Uterus (tissue), 4 donors: Measurements from ENCODE around the gene ABCA13. TPM values are rescaled to one million over a fixed set of nuclear protein-coding genes. Genes with fewer than 3 reads are reported as not detected.

Source experiments
- DNase-seq, 2 donors: peaks; one replicate each; pipeline ENCODE4 v3.0.0-alpha.2; 2019 to 2020
- H3K27ac ChIP-seq, 2 donors: fragments of 200-600 bp; sonication (generic); 1 replicate in 1 of 2; 2 replicates in 1 of 2; pipeline ENCODE4 v1.5.1; 2016 to 2018
- H3K27me3 ChIP-seq, 2 donors: fragments of 200-600 bp; sonication (generic); one replicate each; pipeline ENCODE4 v1.5.1; 2018 to 2019; ENCODE audit warnings: control low read depth in 1 of 2
- H3K36me3 ChIP-seq, 2 donors: fragments of 200-600 bp; sonication (generic); one replicate each; pipeline ENCODE4 v1.5.1; 2019; ENCODE audit warnings: control low read depth in 1 of 2
- H3K4me1 ChIP-seq, 2 donors: fragments of 200-600 bp; sonication (generic); one replicate each; pipeline ENCODE4 v1.5.1; 2018 to 2019; ENCODE audit warnings: control low read depth in 1 of 2
- H3K4me3 ChIP-seq, 2 donors: fragments of 200-600 bp; sonication (generic); 1 replicate in 1 of 2; 2 replicates in 1 of 2; pipeline ENCODE4 v1.5.1; 2018 to 2019; ENCODE audit warnings: mild to moderate bottlenecking in 1 of 2
- H3K9me3 ChIP-seq, 2 donors: fragments of 200-600 bp; sonication (generic); one replicate each; pipeline ENCODE4 v1.5.1; 2019; ENCODE audit warnings: control low read depth in 1 of 2
- POLR2A ChIP-seq, 2 donors: fragments of 450-650 bp; IDR thresholded peaks; one replicate each; pipeline ENCODE4 v1.6.1; 2016; ENCODE audit warnings: antibody characterized with exemption in 2 of 2, mild to moderate bottlenecking in 1 of 2, moderate library complexity in 1 of 2
- intact Hi-C: fragments of 100-400 bp; cut with DNase I; formaldehyde crosslinking; loops from one replicate; pipeline ENCODE4 v1.15.1; 2023; ENCODE audit warnings: low total_unique reads
- total RNA-seq, 4 donors: library from RNA; depleted of rRNA in 3 of 4; stranded (reverse); fragments of >200 nt in 3 of 4; gene quantifications; one replicate each; pipeline versions ENCODE4 v1.1.0 to v1.2.4, GENCODE V29; 2014 to 2023
- TF ChIP-seq, protein P1 (sequence below), 4 experiments: fragments of 200-600 bp in 2 of 4; fragments of 450-650 bp in 2 of 4; sonication (generic) in 2 of 4; IDR thresholded peaks; one replicate each; pipeline ENCODE4 v1.5.1; 2016 to 2019; ENCODE audit warnings: antibody characterized with exemption in 4 of 4, mild to moderate bottlenecking in 2 of 4, moderate library complexity in 1 of 4
- donor health status: DM: yes; HTN: yes; CAD: no.

The ABCA13 gene
- total RNA-seq, 4 donors from 2014 or later, result 0.12 to 1.0 (median 0.26) TPM; not detected in 1

DNA sequence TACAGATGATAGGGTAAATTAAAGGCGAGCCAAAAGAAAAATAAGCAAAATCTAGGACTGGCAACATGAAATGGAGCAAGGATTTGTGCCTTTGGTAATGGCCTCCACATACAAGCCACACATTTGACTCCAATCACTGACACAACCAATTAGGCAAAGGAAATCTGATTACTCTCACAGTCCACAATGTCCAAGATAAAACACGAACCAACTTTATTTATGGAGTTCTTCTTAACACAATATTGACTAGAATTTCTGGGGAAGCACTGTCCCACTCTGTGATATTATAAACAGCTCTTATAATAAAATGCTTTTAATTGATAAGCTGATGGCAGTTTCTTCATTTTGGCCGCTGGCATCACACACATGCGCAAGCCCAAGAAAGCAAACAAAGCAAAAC, 334.2 kb downstream of the ABCA13 start:
- H3K4me3 ChIP-seq, result no peak overlapping the region
- no peak overlapping the region for H3K27ac ChIP-seq
- H3K9me3 ChIP-seq, result no peaks in the 10 kb centered on the region
- no peaks in the 10 kb centered on the region for H3K36me3 ChIP-seq
- H3K4me1 ChIP-seq, result no peaks in the 10 kb centered on the region
- intact Hi-C loops, result no loop called here
- TF ChIP-seq POLR2A (IDR thresholded peaks at IDR 0.05), result no peak
- TF ChIP-seq, protein P1, sequence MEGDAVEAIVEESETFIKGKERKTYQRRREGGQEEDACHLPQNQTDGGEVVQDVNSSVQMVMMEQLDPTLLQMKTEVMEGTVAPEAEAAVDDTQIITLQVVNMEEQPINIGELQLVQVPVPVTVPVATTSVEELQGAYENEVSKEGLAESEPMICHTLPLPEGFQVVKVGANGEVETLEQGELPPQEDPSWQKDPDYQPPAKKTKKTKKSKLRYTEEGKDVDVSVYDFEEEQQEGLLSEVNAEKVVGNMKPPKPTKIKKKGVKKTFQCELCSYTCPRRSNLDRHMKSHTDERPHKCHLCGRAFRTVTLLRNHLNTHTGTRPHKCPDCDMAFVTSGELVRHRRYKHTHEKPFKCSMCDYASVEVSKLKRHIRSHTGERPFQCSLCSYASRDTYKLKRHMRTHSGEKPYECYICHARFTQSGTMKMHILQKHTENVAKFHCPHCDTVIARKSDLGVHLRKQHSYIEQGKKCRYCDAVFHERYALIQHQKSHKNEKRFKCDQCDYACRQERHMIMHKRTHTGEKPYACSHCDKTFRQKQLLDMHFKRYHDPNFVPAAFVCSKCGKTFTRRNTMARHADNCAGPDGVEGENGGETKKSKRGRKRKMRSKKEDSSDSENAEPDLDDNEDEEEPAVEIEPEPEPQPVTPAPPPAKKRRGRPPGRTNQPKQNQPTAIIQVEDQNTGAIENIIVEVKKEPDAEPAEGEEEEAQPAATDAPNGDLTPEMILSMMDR (IDR thresholded peaks at IDR 0.05), result no peak
- DNase-seq, result no peak
- H3K27me3 ChIP-seq, result no peaks in the 10 kb centered on the region

DNA sequence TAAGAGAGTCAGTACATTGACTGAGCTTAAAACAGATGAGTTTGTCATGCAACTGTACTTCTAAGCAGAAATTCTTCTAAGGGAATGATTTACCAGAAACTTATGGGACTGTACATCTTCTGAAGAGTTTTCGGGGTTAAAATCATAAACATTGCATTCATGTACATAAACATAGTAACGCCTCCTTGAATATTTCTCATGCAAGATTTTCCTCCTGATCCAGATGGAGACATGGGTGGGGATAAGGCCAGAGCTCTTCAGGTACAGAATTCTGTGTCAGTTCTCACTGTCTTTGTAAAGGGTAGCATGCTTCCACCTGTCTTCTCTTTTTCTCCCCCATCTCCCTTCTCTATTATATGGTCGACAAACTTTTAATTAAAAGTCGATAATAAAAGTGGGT, 335.3 kb downstream of the ABCA13 start:
- no peak overlapping the region for H3K27ac ChIP-seq
- no peaks in the 10 kb centered on the region for H3K36me3 ChIP-seq
- DNase-seq, result no peak
- intact Hi-C loops, result no loop called here
- no peaks in the 10 kb centered on the region for H3K4me1 ChIP-seq
- no peaks in the 10 kb centered on the region for H3K27me3 ChIP-seq
- no peak overlapping the region for H3K4me3 ChIP-seq
- TF ChIP-seq POLR2A (IDR thresholded peaks at IDR 0.05), result no peak
- TF ChIP-seq, protein P1 (IDR thresholded peaks at IDR 0.05), result no peak
- H3K9me3 ChIP-seq, result no peaks in the 10 kb centered on the region

DNA sequence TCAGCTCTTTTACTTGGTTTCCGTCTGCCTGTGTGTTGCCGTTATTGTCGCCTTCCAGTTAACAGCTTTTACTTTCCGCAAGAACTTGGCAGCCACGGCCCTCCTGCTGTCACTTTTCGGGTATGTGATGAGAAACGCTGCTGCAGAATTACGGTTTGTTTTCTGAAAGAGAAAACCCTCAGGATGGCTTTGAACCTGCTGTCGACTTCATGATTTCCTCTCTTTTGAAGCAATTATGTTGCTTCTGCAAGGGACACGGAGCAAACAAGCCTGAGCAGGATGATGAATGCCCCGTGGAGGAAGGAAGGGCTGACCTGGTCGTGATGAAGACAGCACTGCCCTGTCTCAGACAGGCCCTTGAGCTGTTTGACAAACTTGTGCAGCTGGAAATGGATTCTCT, 339.8 kb downstream of the ABCA13 start:
- intact Hi-C loops, result no loop called here
- Histone ChIP-seq H3K27ac (no peak overlapping the region), H3K4me3 (no peak overlapping the region), H3K27me3 (no peaks in the 10 kb centered on the region), H3K9me3 (no peaks in the 10 kb centered on the region), H3K4me1 (no peaks in the 10 kb centered on the region), H3K36me3 (no peaks in the 10 kb centered on the region)
- no peak for TF ChIP-seq POLR2A (IDR thresholded peaks at IDR 0.05)
- TF ChIP-seq, protein P1 (IDR thresholded peaks at IDR 0.05), result no peak
- no peak for DNase-seq

DNA sequence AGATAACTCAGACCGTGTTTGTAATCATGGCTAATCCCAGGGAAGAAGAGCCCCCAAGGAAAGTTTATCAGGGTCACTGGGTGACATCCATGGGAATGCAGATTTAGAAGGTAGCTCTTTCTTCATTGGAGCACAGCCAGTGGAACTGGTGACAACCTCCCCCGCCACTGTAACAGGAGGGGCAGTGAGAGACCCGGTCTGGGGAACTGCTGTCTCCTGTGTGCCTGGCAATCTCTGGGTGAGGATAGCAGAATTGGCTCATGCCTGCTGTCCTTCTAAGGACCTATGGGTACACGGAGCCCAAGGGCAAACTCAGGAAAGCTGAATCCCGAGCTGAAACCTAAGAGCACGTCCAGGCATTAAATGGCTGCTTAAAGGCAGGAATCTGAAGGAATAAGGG, 341.6 kb downstream of the ABCA13 start:
- Histone ChIP-seq H3K4me3 (no peak overlapping the region), H3K27ac (no peak overlapping the region), H3K9me3 (no peaks in the 10 kb centered on the region), H3K36me3 (no peaks in the 10 kb centered on the region), H3K27me3 (no peaks in the 10 kb centered on the region), H3K4me1 (no peaks in the 10 kb centered on the region)
- intact Hi-C loops, result no loop called here
- TF ChIP-seq, protein P1 (IDR thresholded peaks at IDR 0.05), result no peak
- TF ChIP-seq POLR2A (IDR thresholded peaks at IDR 0.05), result no peak
- DNase-seq, result no peak

DNA sequence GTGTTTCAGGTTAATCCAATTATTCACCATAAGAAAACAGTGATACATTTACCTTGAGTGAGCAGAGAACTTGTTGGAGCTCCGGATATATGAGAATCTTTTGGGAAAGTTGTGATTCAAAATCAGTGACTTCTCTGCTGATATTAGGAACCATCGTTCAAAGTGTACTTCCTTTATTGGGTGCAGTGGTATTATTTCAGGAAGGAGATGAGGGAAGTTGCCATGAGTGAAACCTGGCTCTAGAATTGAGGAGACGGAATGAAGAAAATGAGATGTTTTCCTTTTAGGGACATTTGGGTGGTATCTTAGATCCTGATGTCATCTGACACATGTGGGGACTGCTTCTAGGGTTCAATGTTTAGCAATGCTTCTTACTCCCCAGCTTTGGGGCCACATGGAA, 343.9 kb downstream of the ABCA13 start:
- no peak for DNase-seq
- Histone ChIP-seq H3K27me3 (no peaks in the 10 kb centered on the region), H3K9me3 (no peaks in the 10 kb centered on the region), H3K27ac (no peak overlapping the region), H3K36me3 (no peaks in the 10 kb centered on the region), H3K4me1 (no peaks in the 10 kb centered on the region), H3K4me3 (no peak overlapping the region)
- TF ChIP-seq, protein P1 (IDR thresholded peaks at IDR 0.05), result no peak
- TF ChIP-seq POLR2A (IDR thresholded peaks at IDR 0.05), result no peak
- intact Hi-C loops, result no loop called here
